Medulla oblongata (tissue), 1 donor: ENCODE data around the gene INO80C.

Experiments used
- DNase-seq: peaks from one replicate; pipeline ENCODE4 v3.0.0-alpha.2; 2015; ENCODE audit errors: extremely low spot score

The INO80C gene

GRCh38 chr18:35430721-35431373 lies 66.9 kb downstream of the INO80C start:
- DNase-seq, result no peak

GRCh38 chr18:35426786-35427185 lies 71.0 kb downstream of the INO80C start:
- DNase-seq, result no peak

GRCh38 chr18:35424356-35424755 lies 73.4 kb downstream of the INO80C start:
- no peak for DNase-seq

DNA sequence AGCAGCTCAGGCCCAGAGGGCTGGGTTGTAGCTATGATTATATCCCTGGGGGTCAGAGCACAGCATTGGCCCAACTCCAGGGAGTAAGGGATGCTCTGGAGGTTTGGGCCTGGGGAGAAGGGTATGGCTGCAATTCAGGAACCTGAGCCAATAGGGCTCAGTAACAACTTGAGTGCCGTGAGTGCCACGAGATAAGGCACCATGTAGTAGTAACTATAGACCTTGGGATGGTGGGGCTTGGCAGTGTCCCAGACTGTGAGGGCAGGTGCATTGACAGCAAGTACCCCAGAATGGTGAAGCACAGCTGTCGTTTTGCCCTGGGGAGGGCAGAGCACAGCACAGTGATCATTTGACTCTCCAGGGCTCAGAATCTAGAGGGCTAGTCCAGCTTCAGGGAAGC lies 75.5 kb downstream of the INO80C start:
- DNase-seq, result no peak

GRCh38 chr18:35418610-35419009 lies 79.2 kb downstream of the INO80C start:
- DNase-seq, result no peak
